GM18517 (cell line): ENCODE data around the gene THADA.
A peak's percentile ranks its signal among the peaks of the same experiment; 100 is the strongest.

Experiments used
- ATAC-seq: cut with Tn5 transposase; IDR thresholded peaks from one replicate; pipeline ENCODE4 v1.9.1; 2021; ENCODE audit warnings: mild to moderate bottlenecking, moderate library complexity; ENCODE audit not compliant: unreplicated experiment

The THADA gene

GRCh38 chr2:43216629-43217028 is 379.2 kb downstream of the THADA start:
- ATAC-seq: no peak

GRCh38 chr2:43215673-43216255 is 380.1 kb downstream of the THADA start:
- no peak for ATAC-seq

- no peak for ATAC-seq
Measured at GRCh38 chr2:43214253-43214652, 381.6 kb downstream of the THADA start.

GRCh38 chr2:43212931-43213330 is 382.9 kb downstream of the THADA start:
- no peak for ATAC-seq

- no peak for ATAC-seq
Measured at GRCh38 chr2:43212216-43212835, 383.5 kb downstream of the THADA start.

- no peak for ATAC-seq
Measured at GRCh38 chr2:43210467-43211303, 385.2 kb downstream of the THADA start.

GRCh38 chr2:43210125-43210466 is 385.7 kb downstream of the THADA start:
- no peak for ATAC-seq

GRCh38 chr2:43209204-43209717 is 386.6 kb downstream of the THADA start:
- ATAC-seq: no peak

GRCh38 chr2:43207553-43208300 is 388.1 kb downstream of the THADA start:
- no peak for ATAC-seq

- ATAC-seq: no peak
Measured at GRCh38 chr2:43206602-43207001, 389.2 kb downstream of the THADA start.

- ATAC-seq: no peak
Measured at GRCh38 chr2:43203373-43203772, 392.5 kb downstream of the THADA start.

GRCh38 chr2:43202289-43202688 is 393.5 kb downstream of the THADA start:
- ATAC-seq: no peak

- no peak for ATAC-seq
Measured at GRCh38 chr2:43201497-43201896, 394.3 kb downstream of the THADA start.

- ATAC-seq: no peak
Measured at GRCh38 chr2:43201016-43201415, 394.8 kb downstream of the THADA start.

GRCh38 chr2:43199492-43200488 is 396.0 kb downstream of the THADA start:
- no peak for ATAC-seq

- no peak for ATAC-seq
Measured at GRCh38 chr2:43198263-43198662, 397.6 kb downstream of the THADA start.

- no peak for ATAC-seq
Measured at GRCh38 chr2:43197588-43197896, 398.3 kb downstream of the THADA start.

- ATAC-seq: no peak
Measured at GRCh38 chr2:43196768-43197587, 398.9 kb downstream of the THADA start.

GRCh38 chr2:43194121-43194869 is 401.5 kb downstream of the THADA start:
- peak; percentile 70 for ATAC-seq
